ENCODE results near the gene HOOK1. TPM values are rescaled to one million over a fixed set of nuclear protein-coding genes. Genes with fewer than 3 reads are reported as not detected.

Gene HOOK1
- total and polyA plus RNA-seq, 2 of the 13 experiments (the other 11 are each of a cell fraction or from before 2014, with no cell fraction given): 11.3 to 24.2 TPM

DNA sequence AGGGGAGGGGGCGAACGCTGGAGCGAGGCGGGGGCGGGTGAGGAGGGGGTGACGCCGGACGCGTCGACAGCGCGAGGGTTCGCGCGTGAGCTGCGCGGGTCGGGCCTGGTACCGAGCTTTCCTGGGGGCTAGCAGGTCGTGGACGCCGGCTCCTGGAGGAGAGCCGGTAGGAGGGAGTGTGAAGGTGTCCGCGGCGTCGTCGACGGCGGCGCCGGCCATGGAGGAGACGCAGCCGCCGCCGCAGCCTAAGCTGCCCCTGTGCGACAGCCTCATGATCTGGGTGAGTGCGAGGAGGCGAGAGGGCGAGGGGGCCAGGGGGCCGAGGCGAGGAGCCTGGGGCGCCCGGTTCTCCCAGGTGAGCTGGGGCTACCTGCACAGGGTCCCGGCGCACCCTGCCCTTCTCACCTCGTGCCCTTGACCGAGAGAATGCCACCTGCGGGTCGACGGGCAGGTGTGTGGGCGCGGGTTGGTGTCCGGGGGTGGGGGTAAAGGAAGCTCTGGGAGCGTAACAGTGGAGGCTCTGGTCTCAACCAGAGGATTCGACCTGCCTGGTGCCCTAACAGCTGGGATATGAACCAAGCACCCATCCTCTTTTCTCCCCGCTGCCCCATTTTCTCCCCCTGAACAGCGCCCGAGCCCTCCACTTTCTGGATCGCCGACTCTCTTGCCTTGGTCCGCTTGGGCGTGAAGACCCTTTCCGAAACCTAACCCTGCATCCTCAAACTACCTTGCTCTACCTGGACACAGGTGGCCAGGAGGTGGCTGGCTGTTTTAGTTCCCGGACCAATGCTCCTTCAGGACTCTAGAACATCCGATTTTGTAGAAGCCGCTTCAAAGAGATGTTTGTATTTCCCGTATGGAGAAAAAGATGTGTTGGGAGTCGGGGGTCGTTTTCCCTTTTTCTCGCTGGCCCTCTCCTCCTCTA lies at the start of gene HOOK1 (continued):
- TF ChIP-seq, protein P1, sequence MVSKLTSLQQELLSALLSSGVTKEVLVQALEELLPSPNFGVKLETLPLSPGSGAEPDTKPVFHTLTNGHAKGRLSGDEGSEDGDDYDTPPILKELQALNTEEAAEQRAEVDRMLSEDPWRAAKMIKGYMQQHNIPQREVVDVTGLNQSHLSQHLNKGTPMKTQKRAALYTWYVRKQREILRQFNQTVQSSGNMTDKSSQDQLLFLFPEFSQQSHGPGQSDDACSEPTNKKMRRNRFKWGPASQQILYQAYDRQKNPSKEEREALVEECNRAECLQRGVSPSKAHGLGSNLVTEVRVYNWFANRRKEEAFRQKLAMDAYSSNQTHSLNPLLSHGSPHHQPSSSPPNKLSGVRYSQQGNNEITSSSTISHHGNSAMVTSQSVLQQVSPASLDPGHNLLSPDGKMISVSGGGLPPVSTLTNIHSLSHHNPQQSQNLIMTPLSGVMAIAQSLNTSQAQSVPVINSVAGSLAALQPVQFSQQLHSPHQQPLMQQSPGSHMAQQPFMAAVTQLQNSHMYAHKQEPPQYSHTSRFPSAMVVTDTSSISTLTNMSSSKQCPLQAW (CRISPR knock-in tag; IDR thresholded peaks at IDR 0.05): no peak
- TF ChIP-seq ZMYM4 (CRISPR knock-in tag; IDR thresholded peaks at IDR 0.05): peak; percentile 50; the same call in 1 of the 2 replicates
- no peak for TF ChIP-seq NFE2 (CRISPR knock-in tag; IDR thresholded peaks at IDR 0.05)
- TF ChIP-seq, protein P2, sequence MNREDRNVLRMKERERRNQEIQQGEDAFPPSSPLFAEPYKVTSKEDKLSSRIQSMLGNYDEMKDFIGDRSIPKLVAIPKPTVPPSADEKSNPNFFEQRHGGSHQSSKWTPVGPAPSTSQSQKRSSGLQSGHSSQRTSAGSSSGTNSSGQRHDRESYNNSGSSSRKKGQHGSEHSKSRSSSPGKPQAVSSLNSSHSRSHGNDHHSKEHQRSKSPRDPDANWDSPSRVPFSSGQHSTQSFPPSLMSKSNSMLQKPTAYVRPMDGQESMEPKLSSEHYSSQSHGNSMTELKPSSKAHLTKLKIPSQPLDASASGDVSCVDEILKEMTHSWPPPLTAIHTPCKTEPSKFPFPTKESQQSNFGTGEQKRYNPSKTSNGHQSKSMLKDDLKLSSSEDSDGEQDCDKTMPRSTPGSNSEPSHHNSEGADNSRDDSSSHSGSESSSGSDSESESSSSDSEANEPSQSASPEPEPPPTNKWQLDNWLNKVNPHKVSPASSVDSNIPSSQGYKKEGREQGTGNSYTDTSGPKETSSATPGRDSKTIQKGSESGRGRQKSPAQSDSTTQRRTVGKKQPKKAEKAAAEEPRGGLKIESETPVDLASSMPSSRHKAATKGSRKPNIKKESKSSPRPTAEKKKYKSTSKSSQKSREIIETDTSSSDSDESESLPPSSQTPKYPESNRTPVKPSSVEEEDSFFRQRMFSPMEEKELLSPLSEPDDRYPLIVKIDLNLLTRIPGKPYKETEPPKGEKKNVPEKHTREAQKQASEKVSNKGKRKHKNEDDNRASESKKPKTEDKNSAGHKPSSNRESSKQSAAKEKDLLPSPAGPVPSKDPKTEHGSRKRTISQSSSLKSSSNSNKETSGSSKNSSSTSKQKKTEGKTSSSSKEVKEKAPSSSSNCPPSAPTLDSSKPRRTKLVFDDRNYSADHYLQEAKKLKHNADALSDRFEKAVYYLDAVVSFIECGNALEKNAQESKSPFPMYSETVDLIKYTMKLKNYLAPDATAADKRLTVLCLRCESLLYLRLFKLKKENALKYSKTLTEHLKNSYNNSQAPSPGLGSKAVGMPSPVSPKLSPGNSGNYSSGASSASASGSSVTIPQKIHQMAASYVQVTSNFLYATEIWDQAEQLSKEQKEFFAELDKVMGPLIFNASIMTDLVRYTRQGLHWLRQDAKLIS (CRISPR knock-in tag; IDR thresholded peaks at IDR 0.05): no peak
- no peak for TF ChIP-seq CCDC6 (CRISPR knock-in tag; IDR thresholded peaks at IDR 0.05)
- no peak for TF ChIP-seq MTF2 (CRISPR knock-in tag; IDR thresholded peaks at IDR 0.05; ENCODE audit: borderline replicate concordance)
- no peak for TF ChIP-seq CENPBD1 (CRISPR knock-in tag; IDR thresholded peaks at IDR 0.05; ENCODE audit: borderline replicate concordance, low read depth)
- TF ChIP-seq, protein P3, sequence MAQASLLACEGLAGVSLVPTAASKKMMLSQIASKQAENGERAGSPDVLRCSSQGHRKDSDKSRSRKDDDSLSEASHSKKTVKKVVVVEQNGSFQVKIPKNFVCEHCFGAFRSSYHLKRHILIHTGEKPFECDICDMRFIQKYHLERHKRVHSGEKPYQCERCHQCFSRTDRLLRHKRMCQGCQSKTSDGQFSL (CRISPR knock-in tag; IDR thresholded peaks at IDR 0.05): no peak
- no peak; the same call in 1 of the 2 replicates for TF ChIP-seq MED1 (CRISPR knock-in tag; IDR thresholded peaks at IDR 0.05)
- TF ChIP-seq SNAPC2 (CRISPR knock-in tag; IDR thresholded peaks at IDR 0.05): no peak
- TF ChIP-seq ZNF362 (CRISPR knock-in tag; IDR thresholded peaks at IDR 0.05; ENCODE audit: borderline replicate concordance): no peak
- TF ChIP-seq NFRKB (IDR thresholded peaks at IDR 0.05): no peak
- TF ChIP-seq KDM5A (IDR thresholded peaks at IDR 0.05; ENCODE audit: borderline replicate concordance, low read length): no peak
- TF ChIP-seq SRF (IDR thresholded peaks at IDR 0.05; ENCODE audit: low read depth, low read length): no peak
- TF ChIP-seq ZBTB3 (CRISPR knock-in tag; IDR thresholded peaks at IDR 0.05; ENCODE audit: borderline replicate concordance, low read depth): no peak
- no peak for TF ChIP-seq MIER2 (CRISPR knock-in tag; IDR thresholded peaks at IDR 0.05)
- no peak for TF ChIP-seq ZBTB1 (CRISPR knock-in tag; IDR thresholded peaks at IDR 0.05; ENCODE audit: borderline replicate concordance)
- no peak for TF ChIP-seq ZNF800 (CRISPR knock-in tag; IDR thresholded peaks at IDR 0.05)
- peak; percentile 58; the same call in 1 of the 2 replicates for TF ChIP-seq YEATS4 (CRISPR knock-in tag; IDR thresholded peaks at IDR 0.05; ENCODE audit: borderline replicate concordance)

Data from HepG2 (cell line).